GM18526 (cell line): ENCODE data around the gene VILL.

Experiments used
- POLR2A ChIP-seq: IDR thresholded peaks from 3 replicates; pipeline ENCODE4 v1.6.1; 2011; ENCODE audit not compliant: insufficient read length; ENCODE audit errors: extremely low read depth

The VILL gene

GRCh38 chr3:38043486-38043885 is 52.9 kb downstream of the VILL start:
- TF ChIP-seq POLR2A: no peak

- no peak for TF ChIP-seq POLR2A
Observed at GRCh38 chr3:38046027-38046426, 55.4 kb downstream of the VILL start.

GRCh38 chr3:38046821-38047220 is 56.2 kb downstream of the VILL start:
- no peak for TF ChIP-seq POLR2A

- no peak for TF ChIP-seq POLR2A
Observed at GRCh38 chr3:38047896-38048295, 57.3 kb downstream of the VILL start.

GRCh38 chr3:38049358-38050126 is 59.0 kb downstream of the VILL start:
- TF ChIP-seq POLR2A: no peak

- no peak for TF ChIP-seq POLR2A
Observed at GRCh38 chr3:38051131-38051530, 60.5 kb downstream of the VILL start.

GRCh38 chr3:38054499-38055001 is 64.0 kb downstream of the VILL start:
- TF ChIP-seq POLR2A: no peak
